Raji (cell line): Measurements from ENCODE around the gene TFAM.

Source experiments
- POLR2A ChIP-seq: IDR thresholded peaks from 2 replicates; pipeline ENCODE4 v1.6.1; 2011; ENCODE audit warnings: low read depth, low read length, control low read depth; ENCODE audit not compliant: insufficient read depth

TFAM gene

GRCh38 chr10:58360412-58361004 is 24.7 kb upstream of the TFAM start:
- no peak for TF ChIP-seq POLR2A

- no peak for TF ChIP-seq POLR2A
Measured at GRCh38 chr10:58361353-58361752, 23.9 kb upstream of the TFAM start.

GRCh38 chr10:58362027-58362789 is 23.0 kb upstream of the TFAM start:
- TF ChIP-seq POLR2A: no peak

- TF ChIP-seq POLR2A: no peak
Measured at GRCh38 chr10:58367069-58367468, 18.1 kb upstream of the TFAM start.

GRCh38 chr10:58371473-58371872 is 13.7 kb upstream of the TFAM start:
- no peak for TF ChIP-seq POLR2A

GRCh38 chr10:58372607-58373441 is 12.4 kb upstream of the TFAM start:
- no peak for TF ChIP-seq POLR2A

GRCh38 chr10:58373442-58373827 is 11.8 kb upstream of the TFAM start:
- TF ChIP-seq POLR2A: no peak

GRCh38 chr10:58382489-58382995 is 2.7 kb upstream of the TFAM start:
- TF ChIP-seq POLR2A: no peak

- no peak for TF ChIP-seq POLR2A
Measured at GRCh38 chr10:58384095-58384494, 1.1 kb upstream of the TFAM start.

- TF ChIP-seq POLR2A: no peak
Measured at GRCh38 chr10:58384544-58384998, 639 bp upstream of the TFAM start.

- TF ChIP-seq POLR2A: no peak
Measured at GRCh38 chr10:58385784-58386112, 538 bp downstream of the TFAM start.

- no peak for TF ChIP-seq POLR2A
Measured at GRCh38 chr10:58389024-58389423, 3.8 kb downstream of the TFAM start.

GRCh38 chr10:58393317-58393716 is 8.1 kb downstream of the TFAM start:
- no peak for TF ChIP-seq POLR2A

- TF ChIP-seq POLR2A: no peak
Measured at GRCh38 chr10:58394471-58394870, 9.3 kb downstream of the TFAM start.

GRCh38 chr10:58396057-58396456 is 10.8 kb downstream of the TFAM start:
- no peak for TF ChIP-seq POLR2A

GRCh38 chr10:58397830-58398229 is 12.6 kb downstream of the TFAM start:
- TF ChIP-seq POLR2A: no peak
